Activated naive CD8-positive, alpha-beta T cell treated with anti-CD3 and anti-CD28 coated beads, Interleukin-2, amount 50 U/mL, for 24 hours (primary cell): ENCODE data around the gene FTO.

Source experiments
- ATAC-seq: fragments of 150-1000 bp; cut with Tn5 transposase; one replicate; pipeline ENCODE4 v1.10.0; 2021
- DNase-seq: peaks from one replicate; pipeline ENCODE4 v3.0.0; 2021
- H3K27ac Mint-ChIP-seq: one replicate; pipeline ENCODE4 v1.8.0; 2021; ENCODE audit warnings: mild to moderate bottlenecking, mixed read lengths
- H3K27me3 Mint-ChIP-seq: one replicate; pipeline ENCODE4 v1.8.0; 2021; ENCODE audit warnings: mixed read lengths
- H3K36me3 Mint-ChIP-seq: one replicate; pipeline ENCODE4 v1.8.0; 2021; ENCODE audit warnings: low read depth, mixed read lengths
- H3K4me1 Mint-ChIP-seq: one replicate; pipeline ENCODE4 v1.8.0; 2021; ENCODE audit warnings: mixed read lengths
- H3K4me3 Mint-ChIP-seq: one replicate; pipeline ENCODE4 v1.8.0; 2021; ENCODE audit warnings: mild to moderate bottlenecking, moderate library complexity, mixed read lengths
- H3K9me3 Mint-ChIP-seq: one replicate; pipeline ENCODE4 v1.8.0; 2021; ENCODE audit warnings: mixed read lengths

Gene FTO

GRCh38 chr16:54194334-54194743, 490.4 kb downstream of the FTO start:
- no peak for ATAC-seq
- no peaks in the 10 kb centered on the region for H3K36me3 Mint-ChIP-seq
- no peaks in the 10 kb centered on the region for H3K4me1 Mint-ChIP-seq
- H3K9me3 Mint-ChIP-seq = peaks cover 4% of the 10 kb centered on the region
- no peak overlapping the region for H3K4me3 Mint-ChIP-seq
- H3K27ac Mint-ChIP-seq = no peak overlapping the region
- DNase-seq = no peak
- peaks cover 16% of the 10 kb centered on the region for H3K27me3 Mint-ChIP-seq

GRCh38 chr16:54197758-54198157, 493.8 kb downstream of the FTO start:
- no peak for ATAC-seq
- Mint-ChIP-seq H3K4me1 (no peaks in the 10 kb centered on the region), H3K27me3 (peaks cover 4% of the 10 kb centered on the region), H3K36me3 (no peaks in the 10 kb centered on the region), H3K4me3 (no peak overlapping the region), H3K9me3 (no peaks in the 10 kb centered on the region), H3K27ac (no peak overlapping the region)
- DNase-seq = no peak

GRCh38 chr16:54199487-54200160, 495.7 kb downstream of the FTO start:
- DNase-seq (no peak), ATAC-seq (no peak)
- Mint-ChIP-seq H3K4me3 (no peak overlapping the region), H3K4me1 (no peaks in the 10 kb centered on the region), H3K36me3 (no peaks in the 10 kb centered on the region), H3K9me3 (no peaks in the 10 kb centered on the region), H3K27ac (no peak overlapping the region), H3K27me3 (no peaks in the 10 kb centered on the region)

GRCh38 chr16:54200161-54200534, 496.2 kb downstream of the FTO start:
- ATAC-seq (no peak), DNase-seq (no peak)
- Mint-ChIP-seq H3K27ac (no peak overlapping the region), H3K4me3 (no peak overlapping the region), H3K36me3 (no peaks in the 10 kb centered on the region), H3K27me3 (no peaks in the 10 kb centered on the region), H3K4me1 (no peaks in the 10 kb centered on the region), H3K9me3 (no peaks in the 10 kb centered on the region)

GRCh38 chr16:54200720-54201119, 496.8 kb downstream of the FTO start:
- no peak overlapping the region for H3K27ac Mint-ChIP-seq
- ATAC-seq = no peak
- H3K4me1 Mint-ChIP-seq = no peaks in the 10 kb centered on the region
- no peak overlapping the region for H3K4me3 Mint-ChIP-seq
- no peak for DNase-seq
- H3K27me3 Mint-ChIP-seq = no peaks in the 10 kb centered on the region
- H3K9me3 Mint-ChIP-seq = no peaks in the 10 kb centered on the region
- H3K36me3 Mint-ChIP-seq = no peaks in the 10 kb centered on the region

- Mint-ChIP-seq H3K27ac (no peak overlapping the region), H3K4me3 (no peak overlapping the region), H3K4me1 (no peaks in the 10 kb centered on the region), H3K36me3 (no peaks in the 10 kb centered on the region), H3K9me3 (no peaks in the 10 kb centered on the region), H3K27me3 (no peaks in the 10 kb centered on the region)
- DNase-seq (no peak), ATAC-seq (no peak)
Observed at GRCh38 chr16:54201200-54201599, 497.2 kb downstream of the FTO start.
